NCI-H774 (cell line): ENCODE results near the gene COL5A1.
"Not testable (repeated sequence)": the region's sequence is repeated elsewhere in the genome, so short reads cannot be mapped to it uniquely, and the experiment has no call there.

ENCODE experiments used
- DNase-seq: peaks from one replicate; lab custom pipeline; 2025; lab: John Stamatoyannopoulos, UW

COL5A1 gene

GRCh38 chr9:134709512-134710270 is 68.1 kb downstream of the COL5A1 start:
- DNase-seq = no peak

GRCh38 chr9:134710271-134710540 is 68.6 kb downstream of the COL5A1 start:
- DNase-seq = no peak

- no peak for DNase-seq
Observed at GRCh38 chr9:134710901-134711300, 69.3 kb downstream of the COL5A1 start.

- no peak for DNase-seq
Observed at GRCh38 chr9:134712243-134712642, 70.6 kb downstream of the COL5A1 start.

GRCh38 chr9:134712926-134713325 is 71.3 kb downstream of the COL5A1 start:
- no peak for DNase-seq

- DNase-seq = not testable (repeated sequence)
Observed at GRCh38 chr9:134715536-134715935, 73.9 kb downstream of the COL5A1 start.

- no peak for DNase-seq
Observed at GRCh38 chr9:134716067-134716466, 74.5 kb downstream of the COL5A1 start.

GRCh38 chr9:134717056-134717455 is 75.5 kb downstream of the COL5A1 start:
- no peak for DNase-seq

- DNase-seq = no peak
Observed at GRCh38 chr9:134717924-134718645, 76.5 kb downstream of the COL5A1 start.

- DNase-seq = no peak
Observed at GRCh38 chr9:134719331-134719730, 77.7 kb downstream of the COL5A1 start.

- no peak for DNase-seq
Observed at GRCh38 chr9:134720136-134720753, 78.6 kb downstream of the COL5A1 start.

GRCh38 chr9:134720796-134721195 is 79.2 kb downstream of the COL5A1 start:
- no peak for DNase-seq

GRCh38 chr9:134721344-134721743 is 79.7 kb downstream of the COL5A1 start:
- DNase-seq = no peak

GRCh38 chr9:134722120-134722701 is 80.6 kb downstream of the COL5A1 start:
- no peak for DNase-seq

- DNase-seq = no peak
Observed at GRCh38 chr9:134723037-134723436, 81.4 kb downstream of the COL5A1 start.

- no peak for DNase-seq
Observed at GRCh38 chr9:134723491-134724190, 82.0 kb downstream of the COL5A1 start.

- DNase-seq = no peak
Observed at GRCh38 chr9:134724202-134724911, 82.8 kb downstream of the COL5A1 start.

- DNase-seq = no peak
Observed at GRCh38 chr9:134724912-134725604, 83.5 kb downstream of the COL5A1 start.

- DNase-seq = no peak
Observed at GRCh38 chr9:134725605-134725940, 84.0 kb downstream of the COL5A1 start.

GRCh38 chr9:134726026-134726721 is 84.6 kb downstream of the COL5A1 start:
- no peak for DNase-seq

- no peak for DNase-seq
Observed at GRCh38 chr9:134726722-134727034, 85.1 kb downstream of the COL5A1 start.
